HepG2 (cell line): Measurements from ENCODE around the gene PKNOX2. TPM values are rescaled to one million over a fixed set of nuclear protein-coding genes. Genes with fewer than 3 reads are reported as not detected.

Experiments
- ATAC-seq: fragments of 200-7000 bp; cut with Tn5 transposase; 3 replicates; pipeline ENCODE4 v1.9.1; 2020; ENCODE audit warnings: mild to moderate bottlenecking, moderate library complexity
- BruUV-seq: library from RNA; stranded (reverse); fragments of 400-500 nt; replicated peaks from 2 replicates; lab custom pipeline; 2021; lab: Mats Ljungman, UMichigan
- CTCF ChIA-PET: fragments of 300-600 bp; formaldehyde crosslinking; extraction: SDS; loops from one replicate; lab custom pipeline; 2021; ENCODE audit warnings: low total read pairs, inconsistent platforms, low intra/inter-chr PET ratio; lab: Yijun Ruan, JAX
- POLR2A ChIA-PET: fragments of 350-600 bp; sonication (Branson Sonifier 250); formaldehyde crosslinking; loops from one replicate; lab custom pipeline; 2020; ENCODE audit warnings: antibody characterized with exemption, inconsistent platforms; lab: Yijun Ruan, JAX
- DNase-seq: peaks from one replicate; pipeline ENCODE4 v3.0.0-alpha.2; 2015; ENCODE audit warnings: low spot score
- FAIRE-seq: peaks from 3 replicates; lab custom pipeline; 2011; peaks lifted over from hg19 to GRCh38; lab: Jason Lieb, UNC
- H2AFZ ChIP-seq: one replicate; pipeline ENCODE4 v1.6.1; 2011; ENCODE audit warnings: low read length, inconsistent platforms
- H3K27ac ChIP-seq: fragments of 300-600 bp; 3 replicates; pipeline ENCODE4 v1.8.0; 2011; ENCODE audit warnings: mixed run types, mild to moderate bottlenecking, mixed read lengths, low read length, inconsistent platforms; ENCODE audit not compliant: insufficient read depth; ENCODE audit errors: extremely low read length
- H3K27me3 ChIP-seq, 2 experiments: fragments of 200-600 bp in 1 of 2; 2 replicates in 1 of 2; 3 replicates in 1 of 2; pipeline versions ENCODE4 v1.6.0 to v1.8.0; 2011; ENCODE audit warnings: low read length in 2 of 2, mild to moderate bottlenecking in 2 of 2, moderate library complexity in 2 of 2, inconsistent platforms in 1 of 2; ENCODE audit not compliant: insufficient read depth in 2 of 2, control insufficient read depth in 1 of 2
- H3K36me3 ChIP-seq, 2 experiments: fragments of 200-600 bp in 1 of 2; replicated peaks in 1 of 2; 2 replicates in 1 of 2; 3 replicates in 1 of 2; pipeline versions ENCODE4 v1.5.1 to v1.8.0; 2011; ENCODE audit warnings: low read length in 2 of 2, inconsistent platforms in 1 of 2; ENCODE audit not compliant: insufficient read depth in 2 of 2, control insufficient read depth in 1 of 2
- H3K4me1 ChIP-seq: 2 replicates; pipeline ENCODE4 v1.5.1; 2012; ENCODE audit warnings: low read length, inconsistent platforms; ENCODE audit not compliant: insufficient read depth
- H3K4me2 ChIP-seq: 2 replicates; pipeline ENCODE4 v1.6.0; 2011; ENCODE audit warnings: low read depth, low read length, inconsistent platforms
- H3K4me3 ChIP-seq, 3 experiments: fragments of 200-600 bp in 1 of 3; sonication (generic), shearing (Covaris generic) in 1 of 3; replicated peaks in 1 of 3; 2 replicates each; pipeline ENCODE4 v1.5.1; 2011 to 2016; ENCODE audit warnings: low read length in 3 of 3, inconsistent platforms in 2 of 3, low read depth in 2 of 3, mild to moderate bottlenecking in 2 of 3, control low read depth in 1 of 3, mixed read lengths in 1 of 3; ENCODE audit not compliant: insufficient read depth in 1 of 3
- H3K79me2 ChIP-seq: one replicate; pipeline ENCODE4 v1.6.1; 2011; ENCODE audit warnings: low read length, inconsistent platforms; ENCODE audit not compliant: insufficient read depth
- H3K9ac ChIP-seq: 2 replicates; pipeline ENCODE4 v1.6.0; 2011; ENCODE audit warnings: mild to moderate bottlenecking, low read depth, low read length, inconsistent platforms; ENCODE audit not compliant: insufficient read depth
- H3K9me3 ChIP-seq: 2 replicates; pipeline ENCODE4 v1.5.1; 2012; ENCODE audit warnings: mild to moderate bottlenecking, low read length
- H4K20me1 ChIP-seq: 2 replicates; pipeline ENCODE4 v1.6.0; 2011; ENCODE audit warnings: inconsistent platforms, mild to moderate bottlenecking, low read length, moderate library complexity; ENCODE audit not compliant: insufficient read depth
- AGO2 ChIP-seq: fragments of 200-400 bp; formaldehyde crosslinking; optimal IDR thresholded peaks from 2 replicates; pipeline ENCODE3; 2017; ENCODE audit warnings: mild to moderate bottlenecking, low read depth, low read length, moderate library complexity
- ATF7-NPFF ChIP-seq: sonication (generic); formaldehyde crosslinking; IDR thresholded peaks from 2 replicates; pipeline ENCODE4 v1.8.1; 2023; ENCODE audit warnings: mild to moderate bottlenecking, low read depth, missing genetic modification reagents, moderate library complexity
- HNRNPLL ChIP-seq: fragments of 200-400 bp; formaldehyde crosslinking; IDR thresholded peaks from 2 replicates; pipeline ENCODE4 v1.6.1; 2017; ENCODE audit warnings: mild to moderate bottlenecking, low read depth, low read length; ENCODE audit not compliant: poor library complexity, severe bottlenecking
- MTA1 ChIP-seq: sonication (generic); formaldehyde crosslinking; IDR thresholded peaks from 2 replicates; pipeline ENCODE4 v1.4.0; 2020; ENCODE audit warnings: missing genetic modification reagents, mild to moderate bottlenecking, borderline replicate concordance
- MTF2 ChIP-seq: sonication (generic); formaldehyde crosslinking; IDR thresholded peaks from 2 replicates; pipeline ENCODE4 v1.5.0; 2020; ENCODE audit warnings: missing genetic modification reagents, borderline replicate concordance
- ZNF230 ChIP-seq: sonication (generic); formaldehyde crosslinking; IDR thresholded peaks from 2 replicates; pipeline ENCODE4 v1.4.0; 2020; ENCODE audit warnings: mild to moderate bottlenecking, missing genetic modification reagents
- ZNF552 ChIP-seq: sonication (generic); formaldehyde crosslinking; IDR thresholded peaks from 2 replicates; pipeline ENCODE4 v1.9.0; 2022; ENCODE audit warnings: missing genetic modification reagents, mild to moderate bottlenecking, borderline replicate concordance
- ZNF800 ChIP-seq: sonication (generic); formaldehyde crosslinking; IDR thresholded peaks from 2 replicates; pipeline ENCODE4 v1.4.0; 2020; ENCODE audit warnings: missing genetic modification reagents
- WGBS: methylation state at CpG from one replicate; pipeline ENCODE4 v1.1.6; 2017; ENCODE audit warnings: low lambda C conversion rate; 5-methylcytosine and 5-hydroxymethylcytosine counted together
- in situ Hi-C: cut with HindIII; loops from 2 replicates; pipeline ENCODE4 v1.10.0; 2017; ENCODE audit warnings: low pct_unique_long_range_greater_than_20kb; ENCODE audit not compliant: extremely low pct_ligation_motif_present
- intact Hi-C: fragments of 100-400 bp; cut with micrococcal nuclease; formaldehyde crosslinking; loops from one replicate; pipeline ENCODE4 v1.10.0; 2022; ENCODE audit not compliant: unreplicated experiment
- polyA plus RNA-seq, 8 experiments: library from polyadenylated mRNA; depleted of rRNA in 3 of 8; stranded (reverse) in 7 of 8; unstranded in 1 of 8; fragments of >200 nt; fragmentation: Illumina TruSeq in 4 of 8; extraction: Trizol in 4 of 8; gene quantifications; 2 replicates each; pipeline versions ENCODE4 v1.2.1 to v1.2.3, GENCODE V29; 2011 to 2016; ENCODE audit warnings: low read depth in 4 of 8, missing spikeins in 1 of 8, mixed read lengths in 1 of 8; ENCODE audit not compliant: insufficient read depth in 1 of 8
- total RNA-seq, 5 experiments: library from RNA; depleted of rRNA; stranded (reverse); fragments of >200 nt; fragmentation: Illumina TruSeq; extraction: Trizol; gene quantifications; 2 replicates each; pipeline ENCODE4 v1.2.3, GENCODE V29; 2016; ENCODE audit warnings: low read depth in 1 of 5

PKNOX2 gene
- total and polyA plus RNA-seq, 2 of the 13 experiments (the other 11 are each of a cell fraction or from before 2014, with no cell fraction given): not detected

- Histone ChIP-seq H3K79me2 (no peaks in the 10 kb centered on the region), H3K9ac (no peak overlapping the region), H3K36me3 (no peaks in the 10 kb centered on the region), H3K9me3 (no peaks in the 10 kb centered on the region), H3K27ac (no peak overlapping the region), H3K4me3 (peak overlapping the region; percentile 46 to 69 (median 47)), H2AFZ (no peak overlapping the region), H3K4me2 (peak overlapping the region; percentile 88), H4K20me1 (no peaks in the 10 kb centered on the region), H3K27me3 (peaks cover 4 to 81% of the 10 kb centered on the region in 2 experiments; a peak in 4 of 5 replicates), H3K4me1 (peaks cover 18% of the 10 kb centered on the region)
- no peak for FAIRE-seq
- intact Hi-C loops (loop anchor here (10.0 kb wide), 1 partner anchor 60 kb away; no protein-coding TSS in a partner anchor), in situ Hi-C loops (loop anchor here (5.0 kb wide), 1 partner anchor 182 kb away; no protein-coding TSS in a partner anchor)
- TF ChIP-seq AGO2: no peak
- TF ChIP-seq MTA1 (CRISPR knock-in tag): peak; percentile 38; the same call in 1 of the 2 replicates
- TF ChIP-seq ZNF800 (CRISPR knock-in tag): peak; percentile 58; the same call in 1 of the 2 replicates
- 0 out of 2 replicates have a peak, but pooled peaks have one; percentile 31 for TF ChIP-seq ATF7-NPFF (CRISPR knock-in tag)
- TF ChIP-seq ZNF230: 0 out of 2 replicates have a peak, but pooled peaks have one; percentile 33
- no peak for TF ChIP-seq ZNF552 (CRISPR knock-in tag)
- peak; percentile 85 for TF ChIP-seq HNRNPLL
- TF ChIP-seq MTF2 (CRISPR knock-in tag): peak; percentile 48; the same call in 1 of the 2 replicates
- DNase-seq: no peak
- peak; percentile 51 for ATAC-seq
- no TSS peak for BruUV-seq
- 3% methylated on average over 40 of the region's 80 CpGs for WGBS
- CTCF ChIA-PET: interaction anchor here (1.5 kb wide), 1 partner anchor 180 kb away, joined by 5 read pairs; no protein-coding TSS in a partner anchor
- POLR2A ChIA-PET: no interaction called here
Observed at GRCh38 chr11:125165111-125165842, 726 bp downstream of the PKNOX2 start.
